H9 (cell line): ENCODE data around the gene HLA-E. TPM values are rescaled to one million over a fixed set of nuclear protein-coding genes. Genes with fewer than 3 reads are reported as not detected.

Experiments
- DNase-seq: peaks from one replicate; pipeline ENCODE4 v3.0.0-alpha.2; 2017
- H2AFZ ChIP-seq: one replicate; pipeline ENCODE4 v1.6.1; 2013; ENCODE audit warnings: mild to moderate bottlenecking, low read length, control low read depth, moderate library complexity
- H2AK5ac ChIP-seq: 2 replicates; pipeline ENCODE4 v1.6.1; 2013; ENCODE audit warnings: low read length, control low read depth, mixed read lengths; ENCODE audit not compliant: insufficient read length
- H2BK120ac ChIP-seq: one replicate; pipeline ENCODE4 v1.6.1; 2013; ENCODE audit warnings: low read depth, mild to moderate bottlenecking, low read length, control low read depth, inconsistent platforms; ENCODE audit not compliant: poor library complexity, severe bottlenecking
- H2BK12ac ChIP-seq: 2 replicates; pipeline ENCODE4 v1.6.1; 2013; ENCODE audit warnings: low read length, control low read depth, mixed read lengths, low read depth; ENCODE audit not compliant: insufficient read length
- H2BK15ac ChIP-seq: 2 replicates; pipeline ENCODE4 v1.6.1; 2013; ENCODE audit warnings: low read depth, low read length, control low read depth
- H2BK20ac ChIP-seq: one replicate; pipeline ENCODE4 v1.6.1; 2013; ENCODE audit warnings: low read depth, mild to moderate bottlenecking, low read length, control low read depth, inconsistent platforms; ENCODE audit not compliant: poor library complexity, severe bottlenecking
- H2BK5ac ChIP-seq: 2 replicates; pipeline ENCODE4 v1.6.1; 2013; ENCODE audit warnings: low read length, control low read depth, mixed read lengths; ENCODE audit not compliant: insufficient read length
- H3K14ac ChIP-seq: 2 replicates; pipeline ENCODE4 v1.6.1; 2013; ENCODE audit warnings: low read length, control low read depth; ENCODE audit not compliant: insufficient read depth
- H3K18ac ChIP-seq: 2 replicates; pipeline ENCODE4 v1.6.1; 2013; ENCODE audit warnings: low read depth, mild to moderate bottlenecking, mixed read lengths, low read length, control low read depth; ENCODE audit not compliant: insufficient read length
- H3K23ac ChIP-seq: 2 replicates; pipeline ENCODE4 v1.6.1; 2013; ENCODE audit warnings: low read length, control low read depth, mixed read lengths, low read depth; ENCODE audit not compliant: insufficient read length
- H3K23me2 ChIP-seq: 2 replicates; pipeline ENCODE4 v1.6.1; 2013; ENCODE audit warnings: low read depth, mild to moderate bottlenecking, mixed read lengths, low read length, control low read depth; ENCODE audit not compliant: insufficient read length, poor library complexity, severe bottlenecking
- H3K27ac ChIP-seq: 2 replicates; pipeline ENCODE4 v1.5.1; 2013; ENCODE audit warnings: low read length, control low read depth, mixed read lengths, low read depth; ENCODE audit not compliant: insufficient read length
- H3K27me3 ChIP-seq: 2 replicates; pipeline ENCODE4 v1.6.1; 2013; ENCODE audit warnings: low read length, control low read depth, inconsistent platforms; ENCODE audit not compliant: insufficient read depth
- H3K4ac ChIP-seq: 2 replicates; pipeline ENCODE4 v1.6.1; 2013; ENCODE audit warnings: low read depth, mild to moderate bottlenecking, control low read depth, inconsistent platforms, low read length, moderate library complexity
- H3K4me1 ChIP-seq: 2 replicates; pipeline ENCODE4 v1.6.1; 2013; ENCODE audit warnings: low read length, control low read depth, inconsistent platforms; ENCODE audit not compliant: insufficient read depth
- H3K4me2 ChIP-seq: 2 replicates; pipeline ENCODE4 v1.6.1; 2013; ENCODE audit warnings: low read length, control low read depth, mixed read lengths; ENCODE audit not compliant: insufficient read length, insufficient read depth
- H3K56ac ChIP-seq: 2 replicates; pipeline ENCODE4 v1.6.1; 2013; ENCODE audit warnings: low read depth, mild to moderate bottlenecking, mixed read lengths, low read length, control low read depth; ENCODE audit not compliant: insufficient read length
- H3K79me1 ChIP-seq: 2 replicates; pipeline ENCODE4 v1.6.1; 2013; ENCODE audit warnings: low read depth, mild to moderate bottlenecking, moderate library complexity, low read length, control low read depth, inconsistent platforms; ENCODE audit not compliant: insufficient read depth, poor library complexity, severe bottlenecking
- H3K79me2 ChIP-seq: 2 replicates; pipeline ENCODE4 v1.6.1; 2013; ENCODE audit warnings: low read length, control low read depth, inconsistent platforms; ENCODE audit not compliant: insufficient read depth
- H3K9ac ChIP-seq: 2 replicates; pipeline ENCODE4 v1.6.1; 2013; ENCODE audit warnings: low read length, control low read depth, mixed read lengths; ENCODE audit not compliant: insufficient read length; ENCODE audit errors: extremely low read depth
- H3K9me3 ChIP-seq: one replicate; pipeline ENCODE4 v1.6.1; 2013; ENCODE audit warnings: low read depth, low read length, inconsistent platforms; ENCODE audit not compliant: control insufficient read depth
- H3T11ph ChIP-seq: one replicate; pipeline ENCODE4 v1.6.1; 2013; ENCODE audit warnings: mild to moderate bottlenecking, low read length, control low read depth, inconsistent platforms
- H4K20me1 ChIP-seq: one replicate; pipeline ENCODE4 v1.6.1; 2013; ENCODE audit not compliant: control insufficient read depth, insufficient read length, insufficient read depth
- H4K5ac ChIP-seq: 2 replicates; pipeline ENCODE4 v1.6.1; 2013; ENCODE audit warnings: low read depth, mild to moderate bottlenecking, mixed read lengths, low read length, control low read depth; ENCODE audit not compliant: insufficient read length
- H4K8ac ChIP-seq: replicated peaks from 2 replicates; pipeline ENCODE4 v1.6.1; 2013; ENCODE audit warnings: low read length, control low read depth, mixed read lengths, low read depth; ENCODE audit not compliant: insufficient read length
- H4K91ac ChIP-seq: 2 replicates; pipeline ENCODE4 v1.6.1; 2013; ENCODE audit warnings: low read depth, mild to moderate bottlenecking, moderate library complexity, mixed read lengths, low read length, control low read depth; ENCODE audit not compliant: insufficient read length
- H3K27ac Mint-ChIP-seq, 3 experiments: 2 replicates in 2 of 3; 3 replicates in 1 of 3; pipeline ENCODE4 v1.8.0; 2020 to 2021; ENCODE audit warnings: mixed read lengths in 3 of 3, mild to moderate bottlenecking in 1 of 3, moderate library complexity in 1 of 3
- H3K27me3 Mint-ChIP-seq: 2 replicates; pipeline ENCODE4 v1.8.0; 2021; ENCODE audit warnings: low read depth, mild to moderate bottlenecking, moderate library complexity, mixed read lengths
- H3K36me3 Mint-ChIP-seq, 3 experiments: 2 replicates in 2 of 3; 3 replicates in 1 of 3; pipeline ENCODE4 v1.8.0; 2020 to 2021; ENCODE audit warnings: low read depth in 3 of 3, mixed read lengths in 3 of 3; ENCODE audit not compliant: insufficient read depth in 1 of 3
- H3K4me1 Mint-ChIP-seq, 2 experiments: 2 replicates each; pipeline ENCODE4 v1.8.0; 2020; ENCODE audit warnings: mixed read lengths in 2 of 2
- H3K4me3 Mint-ChIP-seq, 2 experiments: 2 replicates in 1 of 2; 3 replicates in 1 of 2; pipeline ENCODE4 v1.8.0; 2020 to 2021; ENCODE audit warnings: mild to moderate bottlenecking in 2 of 2, mixed read lengths in 2 of 2, moderate library complexity in 1 of 2
- H3K9me3 Mint-ChIP-seq, 2 experiments: 2 replicates in 1 of 2; 3 replicates in 1 of 2; pipeline ENCODE4 v1.8.0; 2020; ENCODE audit warnings: mild to moderate bottlenecking in 2 of 2, mixed read lengths in 2 of 2, moderate library complexity in 1 of 2
- CTCF ChIP-seq: fragments of 200-600 bp; sonication (generic); conservative IDR thresholded peaks from 3 replicates; pipeline ENCODE4 v1.8.0; 2021; ENCODE audit warnings: antibody characterized with exemption, mild to moderate bottlenecking
- WGBS: extraction: QIAGEN DNeasy Blood & Tissue Kit; methylation state at CpG from one replicate; pipeline ENCODE4 v1.1.7; 2013; ENCODE audit warnings: missing lambda C conversion rate, low lambda C conversion rate, mixed read lengths; ENCODE audit not compliant: insufficient read length; ENCODE audit errors: extremely low coverage; 5-methylcytosine and 5-hydroxymethylcytosine counted together
- total RNA-seq: library from RNA; stranded (reverse); gene quantifications from 2 replicates; pipeline ENCODE4 v1.2.1, GENCODE V29; 2021

Gene HLA-E
- total RNA-seq, 1 experiment from 2014 or later, result 28.1 TPM

- peaks cover 8% of the 10 kb centered on the region for H3K23me2 ChIP-seq
- no peaks in the 10 kb centered on the region for H3K27me3 ChIP-seq
- H2AFZ ChIP-seq, result peak overlapping the region; percentile 65
- peak overlapping the region; percentile 97 for H3K27ac ChIP-seq
- no peak overlapping the region for H2AK5ac ChIP-seq
- H3K4me2 ChIP-seq, result peak overlapping the region; percentile 63
- WGBS, result no CpG with 5 or more reads among the region's 4 CpGs
- peak overlapping the region; percentile 90 for H4K5ac ChIP-seq
- Mint-ChIP-seq H3K9me3 (peaks cover 5 to 9% of the 10 kb centered on the region in 2 experiments; a peak in 3 of 5 replicates), H3K4me3 (peak overlapping the region; percentile 71 to 85), H3K36me3 (no peaks in the 10 kb centered on the region), H3K27ac (peak overlapping the region; percentile 94 to 100 (median 96)), H3K27me3 (peaks cover 2% of the 10 kb centered on the region), H3K4me1 (peaks cover 19 to 26% of the 10 kb centered on the region in 2 experiments)
- peak overlapping the region; percentile 71 for H3K18ac ChIP-seq
- H3K79me2 ChIP-seq, result no peaks in the 10 kb centered on the region
- no peak overlapping the region for H2BK20ac ChIP-seq
- 0 out of 2 replicates have a peak, but pooled peaks cover 3% of the 10 kb centered on the region for H3K4me1 ChIP-seq
- TF ChIP-seq CTCF, result no peak
- peak overlapping the region; percentile 57 for H2BK12ac ChIP-seq
- H3K4ac ChIP-seq, result no peak overlapping the region
- no peak overlapping the region for H3K14ac ChIP-seq
- H3T11ph ChIP-seq, result peak overlapping the region; percentile 72
- H3K56ac ChIP-seq, result no peak overlapping the region
- no peaks in the 10 kb centered on the region for H4K20me1 ChIP-seq
- no peak overlapping the region for H3K23ac ChIP-seq
- DNase-seq, result peak; percentile 45
- no peaks in the 10 kb centered on the region for H3K79me1 ChIP-seq
- no peaks in the 10 kb centered on the region for H3K9me3 ChIP-seq
- H2BK5ac ChIP-seq, result peak overlapping the region; percentile 49
- H2BK15ac ChIP-seq, result no peak overlapping the region
- H4K91ac ChIP-seq, result no peak overlapping the region
- H4K8ac ChIP-seq, result no peak overlapping the region
- H2BK120ac ChIP-seq, result no peak overlapping the region
- peak overlapping the region; percentile 39 for H3K9ac ChIP-seq
These were observed 25.8 kb downstream of the HLA-E start for GRCh38 chr6:30515106-30515505.
